ENCODE results near the gene CFAP161. TPM values are rescaled to one million over a fixed set of nuclear protein-coding genes. Genes with fewer than 3 reads are reported as not detected.

The CFAP161 gene
- total and polyA plus RNA-seq, 2 experiments from 2014 or later: 0.13 TPM; not detected in 1

GRCh38 chr15:81126892-81127291 lies 7.2 kb upstream of the CFAP161 start:
- no peak overlapping the region for H3K27ac Mint-ChIP-seq
- DNase-seq (ENCODE audit: low spot score) (no peak), ATAC-seq (no peak)
- no peak for TF ChIP-seq EZH2 (IDR thresholded peaks at IDR 0.05; ENCODE audit: low read depth, unreplicated experiment)
- no peak for TF ChIP-seq REST (IDR thresholded peaks at IDR 0.05; ENCODE audit: unreplicated experiment)
- TF ChIP-seq ETS1 (IDR thresholded peaks at IDR 0.05): no peak
- no peak for TF ChIP-seq EZH2phosphoT487 (IDR thresholded peaks at IDR 0.05; ENCODE audit: unreplicated experiment)
- no peak for TF ChIP-seq POLR2AphosphoS5 (IDR thresholded peaks at IDR 0.05; ENCODE audit: low read depth)
- no peak for TF ChIP-seq ZNF114 (CRISPR knock-in tag; IDR thresholded peaks at IDR 0.05)
- no peak for TF ChIP-seq ZNF331 (CRISPR knock-in tag; IDR thresholded peaks at IDR 0.05; ENCODE audit: low read depth)
- TF ChIP-seq STAT1 (IDR thresholded peaks at IDR 0.05; ENCODE audit: unreplicated experiment): no peak
- TF ChIP-seq CTCF (conservative IDR thresholded peaks at IDR 0.05; ENCODE audit: low read depth in 2 of 2): no peak
- TF ChIP-seq ZNF462 (CRISPR knock-in tag; IDR thresholded peaks at IDR 0.05): no peak
- TF ChIP-seq CREB1 (CRISPR knock-in tag; IDR thresholded peaks at IDR 0.05; ENCODE audit: low read depth): no peak
- no peak for TF ChIP-seq NANOG (IDR thresholded peaks at IDR 0.05; ENCODE audit: borderline replicate concordance)
- no peak for TF ChIP-seq JUNB (IDR thresholded peaks at IDR 0.05; ENCODE audit: unreplicated experiment)
- no peaks in the 10 kb centered on the region for H3K4me1 Mint-ChIP-seq
- H3K27me3 Mint-ChIP-seq (ENCODE audit: insufficient read depth, low read depth, poor library complexity): no peaks in the 10 kb centered on the region
- H3K9me2 ChIP-seq (ENCODE audit: insufficient read depth): peaks cover 4% of the 10 kb centered on the region; the same call in 1 of the 2 replicates
- H4K20me1 ChIP-seq (replicated peaks; ENCODE audit: insufficient read depth): no peaks in the 10 kb centered on the region
- no peak overlapping the region for H3K4me3 ChIP-seq
- H3K27me3 ChIP-seq (ENCODE audit: insufficient read depth): no peaks in the 10 kb centered on the region
- no peaks in the 10 kb centered on the region for H3K36me3 Mint-ChIP-seq (ENCODE audit: low read depth)
- H3K36me3 ChIP-seq (ENCODE audit: insufficient read depth): no peaks in the 10 kb centered on the region
- H3F3A ChIP-seq (replicated peaks; ENCODE audit: low read depth): no peaks in the 10 kb centered on the region
- H3K9me3 Mint-ChIP-seq: peaks cover 2% of the 10 kb centered on the region; the same call in 2 of the 3 replicates
- H3K27ac ChIP-seq (ENCODE audit: low read depth): no peak overlapping the region
- H3K4me3 Mint-ChIP-seq: no peak overlapping the region
- H3K79me2 ChIP-seq (replicated peaks; ENCODE audit: insufficient read depth): no peaks in the 10 kb centered on the region
- H3K4me2 ChIP-seq: no peak overlapping the region
- no peak overlapping the region for H2AFZ ChIP-seq
- no peaks in the 10 kb centered on the region for H3K4me1 ChIP-seq (ENCODE audit: insufficient read depth)

Data from GM23338 (cell line).